ENCODE data around the gene RNF207. TPM values are rescaled to one million over a fixed set of nuclear protein-coding genes. Genes with fewer than 3 reads are reported as not detected.

RNF207 gene
- total and polyA plus RNA-seq, 2 of the 8 experiments (the other 6 are each of a cell fraction or from before 2014, with no cell fraction given): 3.9 to 5.4 TPM

GRCh38 chr1:6188466-6188865 is 17.5 kb upstream of the RNF207 start:
- H3K4ac ChIP-seq (replicated peaks; ENCODE audit: insufficient read length, low read depth, low read length): no peak overlapping the region
- H3K14ac ChIP-seq (ENCODE audit: insufficient read length): no peak overlapping the region
- no peak overlapping the region for H2BK12ac ChIP-seq (ENCODE audit: low read depth, low read length)
- peaks cover 3 to 9% (median 6%) of the 10 kb centered on the region in 4 experiments; a peak in 4 of 7 replicates for H3K4me1 ChIP-seq (replicated peaks in 1 of 4; ENCODE audit: control insufficient read depth in 3 of 4, insufficient read depth in 4 of 4, low read length in 3 of 4)
- FAIRE-seq (no peak), DNase-seq (ENCODE audit: low read depth in 1 of 2, low spot score in 2 of 2) (no peak)
- peaks cover 13 to 32% of the 10 kb centered on the region in 2 experiments for H4K20me1 ChIP-seq (replicated peaks in 1 of 2; ENCODE audit: control insufficient read depth in 1 of 2, insufficient read depth in 2 of 2, low read length in 2 of 2)
- H2AK5ac ChIP-seq (ENCODE audit: low read depth, low read length): no peak overlapping the region
- no peaks in the 10 kb centered on the region for H3K9me3 ChIP-seq (ENCODE audit: insufficient read depth in 2 of 2, low read depth in 1 of 2, low read length in 1 of 2)
- peaks cover 0 to 62% of the 10 kb centered on the region in 2 experiments; a peak in 3 of 4 replicates for H3K79me2 ChIP-seq (ENCODE audit: control insufficient read depth in 1 of 2, insufficient read depth in 2 of 2, low read length in 2 of 2)
- no peak overlapping the region for H3K4me2 ChIP-seq (ENCODE audit: insufficient read depth in 1 of 2, low read depth in 2 of 2, low read length in 2 of 2)
- no peak overlapping the region for H4K91ac ChIP-seq (replicated peaks; ENCODE audit: insufficient read length, low read length)
- H3K23me2 ChIP-seq (ENCODE audit: low read depth, low read length): no peaks in the 10 kb centered on the region
- H3K23ac ChIP-seq (ENCODE audit: insufficient read length): no peak overlapping the region
- H3K27ac ChIP-seq (ENCODE audit: low read depth, low read length): no peak overlapping the region
- peaks cover 6% of the 10 kb centered on the region for H3K79me1 ChIP-seq (ENCODE audit: low read depth, low read length)
- no peak overlapping the region for H2BK5ac ChIP-seq (ENCODE audit: low read depth, low read length)
- no peak overlapping the region for H2AFZ ChIP-seq (ENCODE audit: low read length)
- 97% methylated on average over 8 of the region's 8 CpGs; no CpG with 5 or more reads in 1 of the 2 experiments for WGBS, 2 experiments (ENCODE audit: extremely low coverage in 1 of 2, insufficient coverage in 1 of 2, insufficient read length in 1 of 2, insufficient replicate concordance in 2 of 2, low coverage in 1 of 2, low lambda C conversion rate in 2 of 2, missing lambda C conversion rate in 1 of 2)
- no peak overlapping the region for H2BK15ac ChIP-seq (ENCODE audit: low read length)
- no peak overlapping the region for H3K4me3 ChIP-seq (ENCODE audit: extremely low read depth in 1 of 4, insufficient read depth in 2 of 4, low read depth in 3 of 4, low read length in 4 of 4)
- no peak overlapping the region for H3K56ac ChIP-seq (replicated peaks; ENCODE audit: insufficient read length, low read depth, low read length)
- POLR2A ChIA-PET (ENCODE audit: partially characterized antibody): interaction anchor here (0.7 to 4.7 kb wide), 5 partner anchors 10 to 53 kb away, joined by 3 to 65 read pairs (median 3); partner anchors contain the start of gene RPL22
- no peak overlapping the region for H2BK20ac ChIP-seq (ENCODE audit: low read length)
- CTCF ChIA-PET (ENCODE audit: partially characterized antibody): interaction anchor here (1.5 to 4.4 kb wide), 5 partner anchors 12 to 135 kb away, joined by 3 to 41 read pairs (median 7); partner anchors contain the start of gene RNF207
- H2BK120ac ChIP-seq (replicated peaks; ENCODE audit: low read depth, low read length): no peak overlapping the region
- peaks cover 29 to 74% (median 48%) of the 10 kb centered on the region in 4 experiments for H3K36me3 ChIP-seq (ENCODE audit: control insufficient read depth in 2 of 4, insufficient read depth in 4 of 4, low read length in 3 of 4)
- no peak overlapping the region for H4K8ac ChIP-seq (ENCODE audit: extremely low read depth, insufficient read depth, low read length)
- TF ChIP-seq EZH2 (IDR thresholded peaks at IDR 0.05; ENCODE audit: low read depth, low read length, severe bottlenecking) (no peak), TAF1 (IDR thresholded peaks at IDR 0.05; ENCODE audit: low read depth, low read length) (no peak)
- no peaks in the 10 kb centered on the region for H3K27me3 ChIP-seq (replicated peaks in 1 of 4; ENCODE audit: control insufficient read depth in 3 of 4, extremely low read depth in 1 of 4, insufficient read depth in 3 of 4, low read length in 3 of 4)
- no peak overlapping the region for H3K9ac ChIP-seq (replicated peaks in 1 of 4; ENCODE audit: extremely low read depth in 1 of 4, low read depth in 3 of 4, low read length in 3 of 4)
- H4K5ac ChIP-seq (ENCODE audit: insufficient read length, low read depth, low read length): no peak overlapping the region
- H3K18ac ChIP-seq (ENCODE audit: extremely low read depth, low read length): no peak overlapping the region
